HCT116 (cell line): ENCODE data around the gene BCAS4. TPM values are rescaled to one million over a fixed set of nuclear protein-coding genes. Genes with fewer than 3 reads are reported as not detected.

Experiments used
- ATAC-seq: fragments of 200-7000 bp; cut with Tn5 transposase; 2 replicates; pipeline ENCODE4 v1.9.1; 2020; ENCODE audit warnings: mild to moderate bottlenecking, moderate library complexity
- BruUV-seq: library from RNA; stranded (reverse); fragments of 400-500 nt; replicated peaks from 2 replicates; lab custom pipeline; 2021; lab: Mats Ljungman, UMichigan
- CTCF ChIA-PET: fragments of 300-600 bp; sonication (Branson Sonifier 250); formaldehyde crosslinking; loops from one replicate; lab custom pipeline; 2021; ENCODE audit warnings: antibody characterized with exemption; lab: Charles Lee
- POLR2A ChIA-PET: fragments of 300-600, 350-600 bp; sonication (Branson Sonifier 250); formaldehyde crosslinking; loops from one replicate; lab custom pipeline; 2021; ENCODE audit warnings: antibody characterized with exemption; lab: Charles Lee
- RAD21 ChIA-PET, 2 experiments: fragments of 300-600 bp; sonication (Branson Sonifier 250); formaldehyde crosslinking; loops; one replicate each; lab custom pipeline; 2023; ENCODE audit warnings: low total read pairs in 2 of 2; ENCODE audit not compliant: uncharacterized antibody in 2 of 2, unreplicated experiment in 2 of 2, low non-redundant PET in 1 of 2; lab: Charles Lee
- DNase-seq: peaks from one replicate; pipeline ENCODE4 v3.0.0-alpha.2; 2010; ENCODE audit warnings: low read depth, low spot score
- H2AFZ ChIP-seq: fragments of 200-600 bp; shearing (Covaris generic), sonication (generic); 2 replicates; pipeline ENCODE4 v1.6.1; 2017; ENCODE audit warnings: low read depth, mixed run types, mixed read lengths, antibody characterized with exemption, low read length; ENCODE audit not compliant: poor library complexity, severe bottlenecking
- H3K27ac ChIP-seq: 2 replicates; pipeline ENCODE4 v1.5.1; 2012; ENCODE audit warnings: low read depth, low read length
- H3K27me3 ChIP-seq: fragments of 200-600 bp; sonication (generic); 2 replicates; pipeline ENCODE4 v1.6.1; 2016; ENCODE audit warnings: mixed run types, low read length, mixed read lengths; ENCODE audit not compliant: insufficient read depth
- H3K36me3 ChIP-seq, 2 experiments: fragments of 200-500 bp in 1 of 2; fragments of 200-600 bp in 1 of 2; sonication (Bioruptor generic) in 1 of 2; sonication (generic) in 1 of 2; 2 replicates each; pipeline versions ENCODE4 v1.5.1 to v1.6.1; 2014 to 2016; ENCODE audit warnings: low read length in 2 of 2, inconsistent platforms in 1 of 2, mixed read lengths in 1 of 2, mixed run types in 1 of 2; ENCODE audit not compliant: insufficient read depth in 2 of 2, control insufficient read depth in 1 of 2
- H3K4me1 ChIP-seq, 2 experiments: fragments of 200-600 bp in 1 of 2; sonication (generic) in 1 of 2; 2 replicates each; pipeline versions ENCODE4 v1.5.1 to v1.6.1; 2012 to 2017; ENCODE audit warnings: low read length in 2 of 2, inconsistent platforms in 1 of 2, mild to moderate bottlenecking in 1 of 2, mixed read lengths in 1 of 2, mixed run types in 1 of 2, moderate library complexity in 1 of 2; ENCODE audit not compliant: insufficient read depth in 2 of 2, control insufficient read depth in 1 of 2
- H3K4me2 ChIP-seq: fragments of 200-600 bp; sonication (generic); 2 replicates; pipeline ENCODE4 v1.6.1; 2017; ENCODE audit warnings: mixed run types, low read length, mixed read lengths
- H3K4me3 ChIP-seq, 2 experiments: fragments of 200-600 bp in 1 of 2; sonication (generic) in 1 of 2; replicated peaks in 1 of 2; 2 replicates each; pipeline ENCODE4 v1.5.1; 2011 to 2016; ENCODE audit warnings: low read length in 2 of 2, control low read depth in 1 of 2, low read depth in 1 of 2, mild to moderate bottlenecking in 1 of 2, mixed read lengths in 1 of 2, mixed run types in 1 of 2
- H3K79me2 ChIP-seq: fragments of 200-600 bp; sonication (generic); 2 replicates; pipeline ENCODE4 v1.6.1; 2017; ENCODE audit warnings: mild to moderate bottlenecking, mixed run types, low read length, moderate library complexity, mixed read lengths; ENCODE audit not compliant: insufficient read depth
- H3K9ac ChIP-seq: fragments of 200-600 bp; sonication (generic); 2 replicates; pipeline ENCODE4 v1.6.1; 2016; ENCODE audit warnings: low read length, mixed read lengths
- H3K9me2 ChIP-seq: fragments of 200-600 bp; sonication (generic), shearing (Covaris generic); 2 replicates; pipeline ENCODE4 v1.6.1; 2017; ENCODE audit warnings: mixed run types, mild to moderate bottlenecking, moderate library complexity; ENCODE audit not compliant: insufficient read depth
- H3K9me3 ChIP-seq, 2 experiments: fragments of 200-500 bp in 1 of 2; fragments of 200-600 bp in 1 of 2; sonication (Bioruptor generic) in 1 of 2; sonication (generic) in 1 of 2; 2 replicates each; pipeline ENCODE4 v1.6.1; 2014 to 2017; ENCODE audit warnings: low read length in 2 of 2, mixed read lengths in 2 of 2, inconsistent platforms in 1 of 2, low read depth in 1 of 2, mild to moderate bottlenecking in 1 of 2, mixed run types in 1 of 2, moderate library complexity in 1 of 2; ENCODE audit not compliant: control insufficient read depth in 1 of 2, insufficient read depth in 1 of 2
- H4K20me1 ChIP-seq: fragments of 200-600 bp; sonication (generic), shearing (Covaris generic); 2 replicates; pipeline ENCODE4 v1.6.1; 2017; ENCODE audit warnings: mixed run types, mild to moderate bottlenecking, moderate library complexity; ENCODE audit not compliant: insufficient read depth
- CBX3 ChIP-seq: IDR thresholded peaks from 2 replicates; pipeline ENCODE4 v1.6.1; 2012; ENCODE audit warnings: low read depth
- CEBPB ChIP-seq: IDR thresholded peaks from 2 replicates; pipeline ENCODE4 v1.6.1; 2012; ENCODE audit warnings: low read depth
- CTCF ChIP-seq, 3 experiments: fragments of 200-600 bp in 1 of 3; sonication (generic) in 1 of 3; IDR thresholded peaks in 2 of 3; conservative IDR thresholded peaks in 1 of 3; 2 replicates each; pipeline ENCODE4 v1.5.1; 2012 to 2017; ENCODE audit warnings: low read depth in 2 of 3, low read length in 2 of 3, antibody characterized with exemption in 1 of 3, borderline replicate concordance in 1 of 3, control low read depth in 1 of 3, mild to moderate bottlenecking in 1 of 3, mixed read lengths in 1 of 3, mixed run types in 1 of 3, moderate library complexity in 1 of 3; ENCODE audit not compliant: insufficient read depth in 1 of 3
- EGR1 ChIP-seq: IDR thresholded peaks from 2 replicates; pipeline ENCODE4 v1.6.1; 2012; ENCODE audit warnings: low read depth
- ELF1 ChIP-seq: IDR thresholded peaks from 2 replicates; pipeline ENCODE4 v1.6.1; 2012; ENCODE audit warnings: low read depth, borderline replicate concordance
- EZH2 ChIP-seq: fragments of 200-600 bp; sonication (generic); IDR thresholded peaks from 2 replicates; pipeline ENCODE4 v1.6.1; 2017; ENCODE audit warnings: antibody characterized with exemption, mixed run types
- FOSL1 ChIP-seq: IDR thresholded peaks from 2 replicates; pipeline ENCODE4 v1.6.1; 2012; ENCODE audit warnings: low read depth
- JUND ChIP-seq: IDR thresholded peaks from 2 replicates; pipeline ENCODE4 v1.6.1; 2012
- MAX ChIP-seq: IDR thresholded peaks from 2 replicates; pipeline ENCODE4 v1.6.1; 2012
- POLR2A ChIP-seq: IDR thresholded peaks from 2 replicates; pipeline ENCODE4 v1.7.0; 2011; ENCODE audit warnings: borderline replicate concordance; ENCODE audit not compliant: insufficient read depth, insufficient read length; ENCODE audit errors: extremely low read depth
- POLR2AphosphoS5 ChIP-seq: IDR thresholded peaks from 2 replicates; pipeline ENCODE4 v1.6.1; 2011; ENCODE audit warnings: mild to moderate bottlenecking, low read depth, low read length, moderate library complexity
- RAD21 ChIP-seq: IDR thresholded peaks from 2 replicates; pipeline ENCODE4 v1.6.1; 2012; ENCODE audit warnings: low read depth, mild to moderate bottlenecking
- SIN3A ChIP-seq: IDR thresholded peaks from 2 replicates; pipeline ENCODE4 v1.6.1; 2012; ENCODE audit warnings: low read depth
- SRF ChIP-seq: IDR thresholded peaks from 2 replicates; pipeline ENCODE4 v1.6.1; 2012; ENCODE audit warnings: low read depth
- TCF7L2 ChIP-seq: IDR thresholded peaks from 2 replicates; pipeline ENCODE4 v1.7.0; 2011; ENCODE audit warnings: borderline replicate concordance, inconsistent platforms; ENCODE audit not compliant: insufficient read depth, insufficient read length; ENCODE audit errors: extremely low read depth
- YY1 ChIP-seq: IDR thresholded peaks from 2 replicates; pipeline ENCODE4 v1.6.1; 2011; ENCODE audit warnings: low read length, low read depth, moderate library complexity, mild to moderate bottlenecking; ENCODE audit not compliant: insufficient replicate concordance; ENCODE audit errors: extremely low read depth
- ZBTB33 ChIP-seq: IDR thresholded peaks from 2 replicates; pipeline ENCODE4 v1.6.1; 2011; ENCODE audit warnings: mild to moderate bottlenecking, low read length, moderate library complexity; ENCODE audit not compliant: insufficient replicate concordance; ENCODE audit errors: extremely low read depth
- ZFX ChIP-seq: fragments of 450-650 bp; IDR thresholded peaks from 2 replicates; pipeline ENCODE4 v1.6.1; 2017
- ZNF274 ChIP-seq: fragments of 200-500 bp; sonication (Bioruptor generic); IDR thresholded peaks from 2 replicates; pipeline ENCODE4 v1.6.1; 2014; ENCODE audit warnings: mild to moderate bottlenecking, low read depth, low read length, inconsistent platforms
- intact Hi-C: fragments of 100-400 bp; cut with micrococcal nuclease; formaldehyde crosslinking; loops from 2 replicates; pipeline ENCODE4 v1.10.0; 2022
- total RNA-seq: library from RNA; stranded (reverse); gene quantifications from one replicate; pipeline ENCODE4 v1.2.1, GENCODE V29; 2021; ENCODE audit not compliant: unreplicated experiment
- TF ChIP-seq, protein P1 (sequence below): IDR thresholded peaks from 2 replicates; pipeline ENCODE4 v1.6.1; 2012

Gene BCAS4
- total RNA-seq, 1 experiment from 2014 or later = 18.9 TPM

GRCh38 chr20:50838707-50839385, 44.0 kb downstream of the BCAS4 start:
- Histone ChIP-seq H3K9me3 (no peaks in the 10 kb centered on the region), H3K36me3 (no peaks in the 10 kb centered on the region), H3K4me1 (peaks cover 26 to 32% of the 10 kb centered on the region in 2 experiments), H3K9me2 (no peaks in the 10 kb centered on the region), H3K4me2 (peak overlapping the region; percentile 18; the same call in 1 of the 2 replicates), H3K4me3 (no peak overlapping the region), H3K27me3 (no peaks in the 10 kb centered on the region), H3K9ac (no peak overlapping the region), H2AFZ (no peak overlapping the region), H3K27ac (0 out of 2 replicates have a peak overlapping the region, but pooled peaks have one; percentile 17), H3K79me2 (no peaks in the 10 kb centered on the region), H4K20me1 (no peaks in the 10 kb centered on the region)
- CTCF ChIA-PET = no interaction called here
- ATAC-seq = peak; percentile 36; the same call in 1 of the 2 replicates
- no TSS peak for BruUV-seq
- no peak for DNase-seq
- TF ChIP-seq CBX3 (no peak), YY1 (no peak), ZNF274 (no peak), EZH2 (no peak), SRF (no peak), EGR1 (no peak), FOSL1 (no peak), CTCF (IDR thresholded peaks at IDR 0.05 in 2 of 3, conservative IDR thresholded peaks at IDR 0.05 in 1 of 3; ENCODE audit: borderline replicate concordance in 1 of 3, insufficient read depth in 1 of 3, low read depth in 2 of 3, low read length in 2 of 3) (no peak), MAX (no peak), CEBPB (no peak), ZBTB33 (no peak), RAD21 (no peak), SIN3A (no peak), ZFX (no peak), POLR2AphosphoS5 (no peak), POLR2A (no peak), TCF7L2 (no peak), JUND (no peak), ELF1 (no peak)
- TF ChIP-seq, protein P1, sequence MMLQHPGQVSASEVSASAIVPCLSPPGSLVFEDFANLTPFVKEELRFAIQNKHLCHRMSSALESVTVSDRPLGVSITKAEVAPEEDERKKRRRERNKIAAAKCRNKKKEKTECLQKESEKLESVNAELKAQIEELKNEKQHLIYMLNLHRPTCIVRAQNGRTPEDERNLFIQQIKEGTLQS = no peak
- RAD21 ChIA-PET = no interaction called here
- intact Hi-C loops = no loop called here
- POLR2A ChIA-PET = no interaction called here
